ENCODE measurements around the gene NLRC4.
A peak's percentile ranks its signal among the peaks of the same experiment; 100 is the strongest.
"Not testable (repeated sequence)": the region's sequence is repeated elsewhere in the genome, so short reads cannot be mapped to it uniquely, and the experiment has no call there.

Gene NLRC4

DNA sequence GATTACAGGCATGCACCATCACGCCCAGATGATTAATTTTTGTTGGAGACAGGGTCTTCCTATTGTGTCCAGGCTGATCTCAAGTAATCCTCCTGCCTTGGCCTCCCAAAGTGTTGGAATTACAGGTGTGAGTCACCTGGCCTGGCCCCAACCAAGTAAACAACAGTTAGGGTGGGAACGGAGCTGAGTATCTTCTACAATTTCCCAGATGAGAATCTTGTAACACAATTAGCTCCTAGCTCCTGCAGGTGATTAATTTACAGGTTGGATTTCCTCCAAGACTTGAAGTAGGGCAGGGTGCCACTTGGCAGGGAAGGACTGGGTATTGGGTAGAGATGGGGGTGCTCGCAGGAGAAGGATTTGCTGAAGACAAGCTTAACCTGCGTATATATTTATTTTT, 17.8 kb downstream of the NLRC4 start:
- no peak for DNase-seq

GRCh38 chr2:32242331-32242730, 22.4 kb downstream of the NLRC4 start:
- peak; percentile 49 for DNase-seq

- DNase-seq = no peak
Observed at GRCh38 chr2:32237996-32238395, 26.7 kb downstream of the NLRC4 start.

GRCh38 chr2:32237488-32237887, 27.2 kb downstream of the NLRC4 start:
- DNase-seq = no peak

DNA sequence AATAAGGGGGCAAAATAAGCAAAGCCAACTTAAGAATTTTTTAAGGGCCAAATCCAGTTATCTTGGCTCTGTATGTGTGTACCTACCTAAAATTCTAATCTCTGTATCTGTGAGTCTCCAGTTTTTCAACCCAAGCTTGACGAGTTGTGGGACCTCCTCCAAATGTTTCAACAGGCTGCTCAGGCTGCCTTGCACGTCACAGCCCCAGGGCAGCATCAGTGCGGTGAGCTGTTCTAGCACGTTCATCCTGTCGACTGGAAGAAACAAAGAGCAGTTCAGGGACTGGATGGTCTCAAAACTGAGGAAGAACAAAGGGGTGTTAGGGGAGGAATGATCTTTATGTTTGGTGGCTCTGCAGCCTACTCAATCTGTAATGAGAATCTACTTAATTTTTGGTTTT, 29.4 kb downstream of the NLRC4 start:
- no peak for DNase-seq

DNA sequence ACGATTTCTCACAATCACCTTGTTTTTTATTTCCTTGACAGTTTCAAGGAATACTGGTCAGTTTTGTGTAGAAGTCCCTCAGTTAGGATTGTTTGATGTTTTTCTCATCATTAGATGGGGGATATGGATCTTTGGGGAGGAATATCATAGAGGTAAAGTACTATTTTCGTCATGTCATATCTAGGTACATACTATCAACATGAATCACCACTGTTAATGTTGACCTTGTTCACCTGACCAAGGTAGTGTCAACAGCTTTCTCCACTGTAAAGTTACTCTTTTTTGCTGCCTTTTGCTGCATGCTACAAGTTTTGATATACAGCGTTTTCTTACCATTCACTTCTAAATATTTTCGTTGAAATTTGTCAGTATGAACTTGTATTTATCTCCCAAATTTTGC, 32.7 kb downstream of the NLRC4 start:
- no peak for DNase-seq

DNA sequence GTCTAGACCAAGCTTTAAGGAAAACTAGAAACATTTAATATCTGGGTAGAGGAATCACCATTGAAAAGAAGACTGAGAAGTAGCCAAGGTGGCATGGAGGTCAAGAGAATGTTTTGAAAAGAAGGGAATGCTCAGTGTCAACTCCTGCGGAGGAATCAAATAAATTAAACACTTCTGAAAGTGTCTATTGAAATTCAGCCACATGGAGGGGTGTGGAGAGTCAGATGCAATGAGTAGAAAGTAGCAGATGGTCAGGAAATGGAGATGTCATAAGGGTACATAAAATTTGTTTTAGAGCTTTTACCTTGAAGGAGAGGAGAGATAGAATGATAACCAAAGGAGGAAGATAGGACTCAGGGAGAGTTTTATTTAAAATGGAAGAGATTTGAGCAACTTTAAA, 35.1 kb downstream of the NLRC4 start:
- DNase-seq = no peak

DNA sequence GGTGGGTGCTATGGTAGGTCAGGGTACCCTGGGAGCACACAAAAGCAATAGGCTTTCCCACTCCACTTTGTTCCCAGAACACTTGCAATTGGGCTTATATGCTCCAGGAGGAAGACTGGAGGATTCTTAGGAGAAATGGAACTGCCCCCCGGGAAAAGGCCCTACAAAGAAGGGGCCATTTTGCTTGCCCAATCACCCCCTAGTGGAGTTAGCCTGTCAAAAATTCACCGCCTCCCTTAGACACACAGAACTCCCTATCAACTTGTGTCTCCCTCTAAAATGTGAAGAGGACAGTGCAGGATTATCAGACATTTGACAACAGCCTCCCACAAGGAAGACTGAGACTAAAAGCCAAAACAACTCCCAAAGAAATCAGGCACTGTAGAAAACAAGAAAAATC, 36.5 kb downstream of the NLRC4 start:
- DNase-seq = no peak

DNA sequence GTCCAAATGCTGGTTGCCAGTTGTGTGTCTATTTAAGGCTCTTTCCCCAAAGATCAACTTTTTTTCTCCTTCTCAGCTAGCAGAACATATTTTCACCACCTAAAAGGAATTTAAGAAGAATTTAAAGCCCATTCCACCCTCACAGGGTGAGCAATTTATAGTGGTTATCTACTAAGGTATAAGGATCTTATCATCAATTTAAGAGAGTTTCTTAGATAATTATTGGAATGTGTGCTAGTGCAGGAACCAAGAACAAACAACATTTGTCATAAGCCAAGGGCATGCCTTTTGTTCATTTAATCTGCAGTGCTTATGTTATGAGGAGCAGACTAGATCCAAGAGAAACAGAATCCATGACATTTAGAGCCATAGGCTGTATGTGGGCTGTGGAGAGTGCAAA, 37.2 kb downstream of the NLRC4 start:
- DNase-seq = no peak

GRCh38 chr2:32222966-32223365, 41.7 kb downstream of the NLRC4 start:
- DNase-seq = no peak

DNA sequence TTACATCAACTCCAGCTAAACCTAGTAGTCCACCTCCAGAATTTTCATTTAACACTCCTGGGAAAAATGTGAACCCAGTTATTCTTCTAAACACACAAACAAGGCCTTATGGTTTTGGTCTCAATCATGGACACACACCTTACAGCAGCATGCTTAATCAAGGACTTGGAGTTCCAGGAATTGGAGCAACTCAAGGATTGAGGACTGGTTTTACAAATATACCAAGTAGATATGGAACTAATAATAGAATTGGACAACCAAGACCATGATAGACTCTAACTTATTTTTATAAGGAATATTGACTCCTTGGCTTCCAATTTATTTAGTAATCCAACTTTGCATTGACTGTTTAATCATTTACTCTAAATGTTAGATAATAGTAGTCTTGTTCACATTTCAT, 44.2 kb downstream of the NLRC4 start:
- no peak for DNase-seq

DNA sequence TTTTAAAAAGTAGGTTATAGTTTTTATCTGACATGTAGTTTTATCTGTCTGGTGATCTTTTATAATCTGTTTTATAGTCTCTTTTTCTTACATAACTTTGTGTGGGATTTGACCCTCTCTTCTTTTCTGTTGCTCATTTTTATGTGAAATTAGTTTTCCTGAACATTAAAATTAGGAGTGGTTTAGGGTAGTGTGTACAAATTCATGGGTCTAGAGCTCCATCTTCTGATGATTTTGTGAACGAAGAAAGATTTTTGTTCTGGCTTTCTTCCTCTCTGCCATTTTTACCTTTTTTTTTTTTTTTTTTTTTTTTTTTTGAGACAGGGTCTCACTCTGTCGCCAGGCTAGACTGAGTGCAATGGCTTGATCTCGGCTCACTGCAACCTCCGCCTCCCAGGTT, 52.4 kb downstream of the NLRC4 start:
- peak; percentile 51 for DNase-seq

- peak; percentile 25 for DNase-seq
Observed at GRCh38 chr2:32210767-32211408, 53.8 kb downstream of the NLRC4 start.

DNA sequence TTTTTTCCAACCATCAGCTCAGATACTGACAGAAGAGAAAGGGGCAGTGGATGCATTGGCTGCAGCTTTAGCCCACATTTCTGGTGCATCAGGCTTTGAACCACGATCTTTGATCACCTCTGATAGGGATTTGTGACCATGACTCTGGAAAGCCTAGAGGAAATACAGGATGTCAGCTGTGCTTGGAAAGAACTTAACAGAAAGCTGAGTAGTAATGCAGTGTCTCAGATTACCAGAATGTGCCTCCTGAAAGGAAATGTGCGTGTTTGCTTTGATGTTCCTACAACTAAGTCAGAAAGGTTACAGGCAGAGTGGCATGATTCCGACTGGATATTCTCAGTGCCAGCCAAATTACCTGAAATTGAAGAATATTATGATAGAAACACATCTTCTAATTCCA, 61.3 kb downstream of the NLRC4 start:
- DNase-seq = not testable (repeated sequence)

DNA sequence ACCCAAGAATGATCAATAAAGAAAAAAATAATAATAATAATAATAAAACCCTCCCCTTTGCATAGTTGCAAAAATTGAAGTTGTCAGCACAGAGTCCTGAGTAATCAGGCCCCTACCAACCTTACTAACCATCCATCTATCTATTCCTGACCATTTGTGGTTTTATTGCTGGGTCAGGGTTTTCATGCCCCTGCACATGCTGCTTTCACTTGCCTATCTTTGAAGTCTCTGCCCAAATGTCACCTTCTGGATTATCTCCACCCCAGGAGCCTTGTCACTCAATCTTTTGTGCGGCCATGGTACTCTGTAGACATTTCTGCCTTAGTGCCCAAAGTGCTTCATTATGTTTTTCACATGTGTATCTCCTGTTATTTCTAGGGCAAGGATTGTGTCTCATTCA, 63.9 kb downstream of the NLRC4 start:
- peak; percentile 24 for DNase-seq

GRCh38 chr2:32192418-32192817, 72.3 kb downstream of the NLRC4 start:
- no peak for DNase-seq

- peak; percentile 63 for DNase-seq
Observed at GRCh38 chr2:32189011-32189410, 75.7 kb downstream of the NLRC4 start.

DNA sequence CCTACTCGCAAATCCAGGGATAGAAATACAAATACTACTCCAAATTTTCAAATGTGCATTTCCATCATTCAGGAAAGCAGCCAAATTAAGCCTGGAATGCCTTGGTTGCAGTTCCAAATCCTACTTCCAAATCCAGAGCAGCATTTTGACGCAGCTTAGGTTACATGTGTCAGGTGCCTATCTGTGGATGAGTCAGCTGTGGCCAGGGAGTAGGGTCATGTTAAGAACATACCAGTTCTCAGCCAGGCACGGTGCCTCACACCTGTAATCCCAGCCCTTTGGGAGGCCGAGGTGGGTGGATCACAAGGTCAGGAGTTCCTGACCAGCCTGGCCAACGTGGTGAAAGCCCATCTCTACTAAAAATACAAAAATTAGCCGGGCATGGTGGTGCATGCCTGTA, 82.0 kb downstream of the NLRC4 start:
- no peak for DNase-seq
